HL-60/S4 (cell line): ENCODE data around the gene GSTM2.
"Not testable (repeated sequence)": the region's sequence is repeated elsewhere in the genome, so short reads cannot be mapped to it uniquely, and the experiment has no call there.

ENCODE experiments used
- in situ Hi-C: fragments of 300-500 bp; cut with MboI; formaldehyde crosslinking; loops from 2 replicates; pipeline ENCODE4 v1.14.3; 2022; ENCODE audit warnings: low sequenced_read_pairs

The GSTM2 gene

GRCh38 chr1:109642626-109643025 lies 25.2 kb upstream of the GSTM2 start:
- in situ Hi-C loops = loop anchor here (5.0 kb wide), 1 partner anchor 130 kb away; no protein-coding TSS in a partner anchor

- in situ Hi-C loops = loop anchor here (5.0 kb wide), 1 partner anchor 129 kb away; no protein-coding TSS in a partner anchor
Measured at GRCh38 chr1:109643385-109644230, 24.2 kb upstream of the GSTM2 start.

DNA sequence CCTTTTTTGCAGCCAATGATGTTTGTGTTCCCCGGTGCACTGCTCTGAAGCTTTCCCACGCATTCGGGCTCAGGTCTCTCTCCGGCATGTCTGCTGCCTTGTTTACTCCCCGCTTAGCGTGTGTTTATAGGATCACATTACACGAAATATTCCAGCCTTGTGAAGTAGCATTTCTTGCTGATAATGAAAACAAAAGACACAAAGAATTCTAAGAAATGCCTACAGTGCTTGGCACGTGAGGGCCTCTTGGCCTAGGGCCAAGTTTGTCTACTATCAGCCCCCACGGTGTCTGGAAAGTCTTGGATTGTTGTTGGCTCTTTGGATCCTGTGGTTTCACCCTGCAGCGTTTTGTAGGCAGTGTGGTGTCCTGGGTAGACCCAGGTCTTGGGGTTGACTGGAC lies 23.2 kb upstream of the GSTM2 start:
- in situ Hi-C loops = loop anchor here (5.0 kb wide), 1 partner anchor 128 kb away; no protein-coding TSS in a partner anchor

GRCh38 chr1:109649491-109649914 lies 18.4 kb upstream of the GSTM2 start:
- in situ Hi-C loops = no loop called here

DNA sequence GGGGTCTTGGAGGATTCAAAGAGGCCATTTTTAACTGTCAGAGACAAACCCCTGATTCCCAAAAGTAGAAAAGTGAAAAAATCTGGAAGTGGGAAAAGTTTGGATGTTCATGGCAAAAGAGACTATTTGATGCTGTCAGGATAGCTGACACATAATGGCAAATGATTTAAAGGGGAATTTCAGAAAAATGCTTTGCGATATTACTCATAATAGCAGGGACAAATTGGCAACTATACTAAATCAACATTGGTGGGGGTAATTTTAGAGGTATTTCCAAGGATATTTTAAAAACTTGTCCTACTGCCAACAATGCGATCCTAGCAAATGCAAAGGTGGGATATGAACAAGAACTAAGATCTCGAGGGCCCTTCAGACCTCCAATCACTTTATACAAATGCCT lies 17.2 kb upstream of the GSTM2 start:
- in situ Hi-C loops = loop anchor here (10.0 kb wide), 1 partner anchor 334 kb away; the partner anchor contains the start of gene AHCYL1

GRCh38 chr1:109652402-109652801 lies 15.5 kb upstream of the GSTM2 start:
- in situ Hi-C loops = loop anchor here (10.0 kb wide), 1 partner anchor 332 kb away; the partner anchor contains the start of gene AHCYL1

GRCh38 chr1:109653306-109653705 lies 14.6 kb upstream of the GSTM2 start:
- in situ Hi-C loops = loop anchor here (10.0 kb wide), 1 partner anchor 331 kb away; the partner anchor contains the start of gene AHCYL1

GRCh38 chr1:109654519-109654918 lies 13.3 kb upstream of the GSTM2 start:
- in situ Hi-C loops = loop anchor here (10.0 kb wide), 1 partner anchor 330 kb away; the partner anchor contains the start of gene AHCYL1

- in situ Hi-C loops = loop anchor here (10.0 kb wide), 1 partner anchor 329 kb away; the partner anchor contains the start of gene AHCYL1
Measured at GRCh38 chr1:109655615-109656519, 12.0 kb upstream of the GSTM2 start, which contains the start of gene GSTM4. Gene GSTM4, plus strand, starts transcription at chr1:109656099. Its CDS starts 291 bp downstream, at chr1:109656390.

GRCh38 chr1:109657395-109657794 lies 10.5 kb upstream of the GSTM2 start:
- in situ Hi-C loops = loop anchor here (10.0 kb wide), 1 partner anchor 327 kb away; the partner anchor contains the start of gene AHCYL1

GRCh38 chr1:109657970-109658369 lies 9.9 kb upstream of the GSTM2 start:
- in situ Hi-C loops = loop anchor here (10.0 kb wide), 1 partner anchor 327 kb away; the partner anchor contains the start of gene AHCYL1

- in situ Hi-C loops = loop anchor here (10.0 kb wide), 1 partner anchor 326 kb away; the partner anchor contains the start of gene AHCYL1
Measured at GRCh38 chr1:109658533-109659042, 9.3 kb upstream of the GSTM2 start.

- in situ Hi-C loops = loop anchor here (10.0 kb wide), 1 partner anchor 326 kb away; the partner anchor contains the start of gene AHCYL1
Measured at GRCh38 chr1:109659145-109659544, 8.7 kb upstream of the GSTM2 start.

- in situ Hi-C loops = loop anchor here (10.0 kb wide), 1 partner anchor 325 kb away; the partner anchor contains the start of gene AHCYL1
Measured at GRCh38 chr1:109659997-109660690, 7.7 kb upstream of the GSTM2 start.

GRCh38 chr1:109660691-109661026 lies 7.2 kb upstream of the GSTM2 start:
- in situ Hi-C loops = not testable (repeated sequence)

GRCh38 chr1:109661391-109661790 lies 6.5 kb upstream of the GSTM2 start:
- in situ Hi-C loops = no loop called here

DNA sequence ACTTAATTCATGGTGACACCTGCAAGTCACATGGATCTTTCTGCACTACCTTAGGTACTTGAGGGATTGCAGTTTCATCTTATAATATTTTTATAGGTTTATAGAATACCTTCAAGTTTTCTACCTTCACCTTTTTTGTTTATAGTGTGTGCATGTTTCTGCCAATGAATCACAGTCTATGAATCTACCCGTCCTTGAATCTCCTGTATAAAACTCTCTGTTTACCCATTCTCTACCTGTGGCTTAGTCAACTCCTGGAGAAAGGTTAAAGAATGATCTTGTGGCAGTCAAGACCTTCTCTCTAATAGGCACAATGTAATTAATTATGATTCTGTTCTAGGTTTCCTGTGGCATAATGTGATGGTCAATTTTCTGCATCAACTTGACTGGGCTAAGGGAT lies 3.2 kb upstream of the GSTM2 start:
- in situ Hi-C loops = no loop called here

DNA sequence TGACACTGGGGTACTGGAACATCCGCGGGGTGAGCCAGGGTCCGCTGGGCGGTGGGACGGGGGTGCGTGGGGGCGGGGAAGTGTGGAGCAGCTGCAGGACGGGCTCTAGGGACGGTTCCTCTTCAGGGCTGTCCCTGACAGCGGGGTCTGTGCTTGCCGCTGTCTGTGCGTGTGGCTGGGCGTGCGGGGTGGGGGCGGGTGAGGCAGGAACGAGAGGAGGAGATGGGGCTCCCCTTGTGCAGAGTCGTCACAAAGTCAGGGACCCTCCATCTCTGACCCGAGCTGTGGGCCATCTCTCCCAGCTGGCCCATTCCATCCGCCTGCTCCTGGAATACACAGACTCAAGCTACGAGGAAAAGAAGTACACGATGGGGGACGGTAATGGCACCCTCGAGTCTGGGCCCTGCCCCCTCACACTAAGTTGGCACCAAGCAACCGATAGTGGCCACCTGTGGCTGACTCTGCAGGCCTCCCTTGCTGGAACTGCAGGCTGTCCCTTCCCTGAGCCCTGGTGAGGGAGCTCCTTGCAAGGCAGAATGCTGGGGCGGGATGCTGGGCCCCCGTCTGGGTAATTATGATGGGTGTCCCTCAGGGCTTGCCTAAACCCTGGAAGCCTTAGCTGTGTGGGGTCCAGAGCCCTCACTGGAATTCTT lies 392 bp downstream of the GSTM2 start:
- in situ Hi-C loops = no loop called here

DNA sequence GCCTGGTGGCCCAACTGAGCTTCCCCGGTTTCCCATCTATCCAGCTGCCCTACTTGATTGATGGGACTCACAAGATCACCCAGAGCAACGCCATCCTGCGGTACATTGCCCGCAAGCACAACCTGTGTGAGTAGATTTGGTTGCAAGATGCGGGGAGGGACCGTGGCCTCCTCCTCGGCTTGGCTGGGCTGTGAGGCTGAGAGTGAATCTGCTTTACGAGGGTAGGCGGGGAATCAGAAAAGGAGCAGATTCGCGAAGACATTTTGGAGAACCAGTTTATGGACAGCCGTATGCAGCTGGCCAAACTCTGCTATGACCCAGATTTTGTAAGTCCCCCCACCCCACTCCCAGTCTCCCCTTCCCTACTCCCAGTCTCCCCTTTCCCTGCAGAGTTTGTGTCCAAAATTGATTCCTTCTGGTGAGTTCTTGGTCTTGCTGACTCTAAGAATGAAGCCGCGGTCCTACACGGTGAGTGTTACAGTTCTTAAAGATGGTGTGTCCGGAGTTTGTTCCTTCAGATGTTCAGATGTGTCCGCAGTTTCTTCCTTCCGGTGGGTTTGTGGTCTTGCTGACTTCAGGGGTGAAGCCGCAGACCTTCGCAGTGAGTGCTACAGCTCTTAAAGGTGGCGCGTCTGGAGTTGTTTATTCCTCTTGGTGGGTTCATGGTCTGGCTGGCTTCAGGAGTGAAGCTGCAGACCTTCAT lies 1.5 kb downstream of the GSTM2 start:
- in situ Hi-C loops = no loop called here
